DOHH2 (cell line): ENCODE data around the gene BATF.

Experiments used
- EZH2phosphoT487 ChIP-seq: fragments of 200-600 bp; sonication (generic); IDR thresholded peaks from 2 replicates; pipeline ENCODE4 v1.6.1; 2017; ENCODE audit warnings: borderline replicate concordance, mild to moderate bottlenecking, antibody characterized with exemption, low read length, moderate library complexity, mixed read lengths
- TF ChIP-seq, protein P1 (sequence below): fragments of 200-600 bp; sonication (generic); IDR thresholded peaks from one replicate; pipeline ENCODE4 v1.5.1; 2014; ENCODE audit warnings: antibody characterized with exemption, mild to moderate bottlenecking, low read depth, low read length; ENCODE audit not compliant: poor library complexity, severe bottlenecking

- TF ChIP-seq, protein P1, sequence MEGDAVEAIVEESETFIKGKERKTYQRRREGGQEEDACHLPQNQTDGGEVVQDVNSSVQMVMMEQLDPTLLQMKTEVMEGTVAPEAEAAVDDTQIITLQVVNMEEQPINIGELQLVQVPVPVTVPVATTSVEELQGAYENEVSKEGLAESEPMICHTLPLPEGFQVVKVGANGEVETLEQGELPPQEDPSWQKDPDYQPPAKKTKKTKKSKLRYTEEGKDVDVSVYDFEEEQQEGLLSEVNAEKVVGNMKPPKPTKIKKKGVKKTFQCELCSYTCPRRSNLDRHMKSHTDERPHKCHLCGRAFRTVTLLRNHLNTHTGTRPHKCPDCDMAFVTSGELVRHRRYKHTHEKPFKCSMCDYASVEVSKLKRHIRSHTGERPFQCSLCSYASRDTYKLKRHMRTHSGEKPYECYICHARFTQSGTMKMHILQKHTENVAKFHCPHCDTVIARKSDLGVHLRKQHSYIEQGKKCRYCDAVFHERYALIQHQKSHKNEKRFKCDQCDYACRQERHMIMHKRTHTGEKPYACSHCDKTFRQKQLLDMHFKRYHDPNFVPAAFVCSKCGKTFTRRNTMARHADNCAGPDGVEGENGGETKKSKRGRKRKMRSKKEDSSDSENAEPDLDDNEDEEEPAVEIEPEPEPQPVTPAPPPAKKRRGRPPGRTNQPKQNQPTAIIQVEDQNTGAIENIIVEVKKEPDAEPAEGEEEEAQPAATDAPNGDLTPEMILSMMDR, result no peak
- TF ChIP-seq EZH2phosphoT487, result no peak
These were observed 20.4 kb downstream of the BATF start for GRCh38 chr14:75542588-75543091.
